Common myeloid progenitor, CD34-positive (primary cell): ENCODE data around the gene ZNF366.

Experiments used
- CTCF ChIA-PET: fragments of 350-600 bp; sonication (Branson Sonifier 250); formaldehyde crosslinking; loops from one replicate; lab custom pipeline; 2021; ENCODE audit warnings: antibody characterized with exemption; lab: Charles Lee
- POLR2A ChIA-PET: fragments of 350-600 bp; sonication (Branson Sonifier 250); formaldehyde crosslinking; loops from one replicate; lab custom pipeline; 2021; ENCODE audit warnings: antibody characterized with exemption; lab: Charles Lee
- DNase-seq, 3 donors: peaks; one replicate each; pipeline versions ENCODE4 v3.0.0 to v3.0.0-alpha.2; 2013
- H3K27ac ChIP-seq, 2 experiments: 1 replicate in 1 of 2; 2 replicates in 1 of 2; pipeline ENCODE4 v1.7.0; 2013; ENCODE audit warnings: inconsistent platforms in 2 of 2, low read length in 2 of 2, mild to moderate bottlenecking in 2 of 2, low read depth in 1 of 2, moderate library complexity in 1 of 2; ENCODE audit not compliant: severe bottlenecking in 2 of 2, insufficient read depth in 1 of 2, poor library complexity in 1 of 2
- H3K27me3 ChIP-seq, 5 experiments: replicated peaks in 2 of 5; 1 replicate in 3 of 5; 2 replicates in 2 of 5; pipeline versions ENCODE4 v1.6.1 to v1.7.0; 2013; ENCODE audit warnings: low read length in 4 of 5, mild to moderate bottlenecking in 2 of 5, moderate library complexity in 2 of 5, inconsistent platforms in 1 of 5; ENCODE audit not compliant: insufficient read depth in 5 of 5, control insufficient read depth in 4 of 5
- H3K36me3 ChIP-seq, 4 experiments: 1 replicate in 2 of 4; 2 replicates in 2 of 4; pipeline versions ENCODE4 v1.6.1 to v1.7.0; 2013; ENCODE audit warnings: low read length in 3 of 4, control low read depth in 1 of 4, mild to moderate bottlenecking in 1 of 4; ENCODE audit not compliant: control insufficient read depth in 4 of 4, insufficient read depth in 4 of 4
- H3K4me1 ChIP-seq, 4 experiments: 1 replicate in 3 of 4; 2 replicates in 1 of 4; pipeline versions ENCODE4 v1.6.1 to v1.7.1; 2013; ENCODE audit warnings: low read length in 3 of 4, mild to moderate bottlenecking in 3 of 4, control low read depth in 1 of 4, inconsistent platforms in 1 of 4, moderate library complexity in 1 of 4; ENCODE audit not compliant: control insufficient read depth in 4 of 4, insufficient read depth in 4 of 4; ENCODE audit errors: control extremely low read depth in 1 of 4
- H3K4me3 ChIP-seq, 7 experiments: 1 replicate in 4 of 7; 2 replicates in 3 of 7; pipeline versions ENCODE4 v1.5.1 to v1.7.0; 2013; ENCODE audit warnings: mild to moderate bottlenecking in 7 of 7, low read length in 6 of 7, moderate library complexity in 6 of 7, inconsistent platforms in 2 of 7, low read depth in 2 of 7, control low read depth in 1 of 7; ENCODE audit not compliant: insufficient read depth in 4 of 7, control insufficient read depth in 1 of 7; ENCODE audit errors: extremely low read depth in 1 of 7
- H3K9me3 ChIP-seq, 5 experiments: 1 replicate in 4 of 5; 2 replicates in 1 of 5; pipeline versions ENCODE4 v1.6.1 to v1.7.1; 2013; ENCODE audit warnings: low read length in 4 of 5, mild to moderate bottlenecking in 2 of 5, inconsistent platforms in 1 of 5, low read depth in 1 of 5, moderate library complexity in 1 of 5; ENCODE audit not compliant: control insufficient read depth in 4 of 5, insufficient read depth in 2 of 5; ENCODE audit errors: control extremely low read depth in 1 of 5
- WGBS: methylation state at CpG from one replicate; pipeline ENCODE4 v1.1.5; 2013; ENCODE audit not compliant: insufficient coverage; 5-methylcytosine and 5-hydroxymethylcytosine counted together

Gene ZNF366

DNA sequence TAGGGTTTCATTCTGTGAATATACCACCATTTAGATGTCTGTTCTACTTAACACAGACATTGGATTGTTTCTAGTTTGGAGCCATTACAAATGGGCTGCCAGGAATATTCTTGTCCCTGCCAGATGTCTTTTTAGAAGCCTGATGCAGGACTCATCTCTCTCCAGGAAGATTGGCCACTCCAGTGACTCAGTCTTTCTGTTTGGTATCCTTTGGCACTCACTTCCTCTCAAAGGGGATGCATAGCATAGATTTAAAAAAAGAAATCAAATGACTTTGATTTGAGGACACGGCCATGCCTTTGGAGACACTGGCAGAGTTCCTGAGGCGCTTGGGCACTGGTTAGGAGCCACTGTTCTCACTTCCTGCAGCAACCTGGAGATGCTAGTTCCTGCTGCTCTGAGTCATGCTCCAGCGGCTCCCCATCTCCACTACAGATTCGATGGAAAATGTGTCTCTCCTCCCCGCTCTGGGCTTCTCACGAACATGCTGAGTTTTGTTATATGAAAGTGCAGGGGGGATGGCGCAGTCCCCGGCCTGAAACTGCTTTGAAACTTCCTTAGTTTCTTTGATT, 3.5 kb upstream of the ZNF366 start:
- ChIA-PET POLR2A (no interaction called here), CTCF (no interaction called here)
- Histone ChIP-seq H3K9me3 (no peaks in the 10 kb centered on the region), H3K4me3 (peak overlapping the region in 1 of 7 experiments; percentile 25), H3K27me3 (no peaks in the 10 kb centered on the region), H3K27ac (no peak overlapping the region), H3K4me1 (peaks cover 17 to 60% (median 32%) of the 10 kb centered on the region in 4 experiments), H3K36me3 (no peaks in the 10 kb centered on the region)
- WGBS = 0% methylated on average over 2 of the region's 8 CpGs
- DNase-seq = peak; percentile 66 to 78 (median 74)

GRCh38 chr5:72509401-72509800, 2.2 kb upstream of the ZNF366 start:
- Histone ChIP-seq H3K4me1 (peaks cover 17 to 71% (median 32%) of the 10 kb centered on the region in 4 experiments), H3K27me3 (no peaks in the 10 kb centered on the region), H3K9me3 (no peaks in the 10 kb centered on the region), H3K27ac (no peak overlapping the region), H3K4me3 (no peak overlapping the region), H3K36me3 (no peaks in the 10 kb centered on the region)
- ChIA-PET CTCF (interaction anchor here (1.1 kb wide), 1 partner anchor 14 kb away, joined by 6 read pairs; no protein-coding TSS in a partner anchor), POLR2A (no interaction called here)
- no peak for DNase-seq
- 99% methylated on average over 7 of the region's 7 CpGs for WGBS

GRCh38 chr5:72508241-72509170, 1.3 kb upstream of the ZNF366 start:
- CTCF ChIA-PET = interaction anchor here (0.6 to 1.3 kb wide), 3 partner anchors 9 to 142 kb away, joined by 3 to 6 read pairs (median 4); no protein-coding TSS in a partner anchor
- WGBS = 100% methylated on average over 5 of the region's 8 CpGs
- no peak overlapping the region for H3K27ac ChIP-seq

GRCh38 chr5:72507907-72508238, 663 bp upstream of the ZNF366 start:
- POLR2A ChIA-PET = interaction anchor here (0.7 kb wide), 1 partner anchor 188 kb away, joined by 4 read pairs; the partner anchor contains the start of genes MRPS27 and PTCD2
- DNase-seq = no peak
- Histone ChIP-seq H3K36me3 (no peaks in the 10 kb centered on the region), H3K4me1 (peaks cover 20 to 81% (median 39%) of the 10 kb centered on the region in 4 experiments), H3K4me3 (no peak overlapping the region), H3K27me3 (no peaks in the 10 kb centered on the region), H3K9me3 (no peaks in the 10 kb centered on the region), H3K27ac (no peak overlapping the region)
- 84% methylated on average over 3 of the region's 5 CpGs for WGBS
- CTCF ChIA-PET = interaction anchor here (0.6 to 1.3 kb wide), 3 partner anchors 9 to 142 kb away, joined by 3 to 6 read pairs (median 4); no protein-coding TSS in a partner anchor

More at GRCh38 chr5:72508241-72509170, 1.3 kb upstream of the ZNF366 start:
- no peak overlapping the region for H3K4me3 ChIP-seq
- no peaks in the 10 kb centered on the region for H3K27me3 ChIP-seq
- no peaks in the 10 kb centered on the region for H3K36me3 ChIP-seq
- peak; percentile 55 to 94 (median 90) for DNase-seq
- peaks cover 20 to 80% (median 39%) of the 10 kb centered on the region in 4 experiments for H3K4me1 ChIP-seq
- POLR2A ChIA-PET = no interaction called here
- H3K9me3 ChIP-seq = no peaks in the 10 kb centered on the region

DNA sequence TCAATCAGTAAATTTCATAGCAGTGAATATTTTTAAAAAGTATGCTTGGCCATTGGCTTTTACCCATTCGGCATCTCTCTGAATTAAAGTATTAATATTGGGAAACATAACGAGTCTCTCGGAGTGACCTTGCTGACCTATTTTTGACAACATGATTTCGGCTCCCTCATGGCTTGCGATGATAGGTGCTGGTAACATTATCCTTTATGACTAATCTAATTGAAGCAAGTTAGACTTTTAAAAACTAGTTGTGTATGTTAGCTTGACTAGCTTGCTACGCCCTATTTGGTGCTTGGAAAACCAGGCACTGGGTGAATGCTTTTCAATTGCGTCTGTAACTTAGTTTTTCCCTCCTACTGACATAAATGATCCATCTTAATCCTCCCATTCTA, 1.1 kb downstream of the ZNF366 start:
- POLR2A ChIA-PET = no interaction called here
- H3K4me3 ChIP-seq = no peak overlapping the region
- peaks cover 20 to 70% (median 33%) of the 10 kb centered on the region in 4 experiments for H3K4me1 ChIP-seq
- DNase-seq = no peak
- 94% methylated on average over 3 of the region's 7 CpGs for WGBS
- CTCF ChIA-PET = interaction anchor here (0.8 to 1.3 kb wide), 3 partner anchors 11 to 33 kb away, joined by 3 read pairs; no protein-coding TSS in a partner anchor
- no peaks in the 10 kb centered on the region for H3K27me3 ChIP-seq
- H3K36me3 ChIP-seq = no peaks in the 10 kb centered on the region
- H3K27ac ChIP-seq = no peak overlapping the region
- no peaks in the 10 kb centered on the region for H3K9me3 ChIP-seq

GRCh38 chr5:72505539-72506157, 1.6 kb downstream of the ZNF366 start:
- POLR2A ChIA-PET = no interaction called here
- Histone ChIP-seq H3K27ac (no peak overlapping the region), H3K36me3 (no peaks in the 10 kb centered on the region), H3K27me3 (no peaks in the 10 kb centered on the region), H3K9me3 (no peaks in the 10 kb centered on the region), H3K4me3 (no peak overlapping the region), H3K4me1 (peaks cover 19 to 65% (median 28%) of the 10 kb centered on the region in 4 experiments)
- peak in 2 of 3 donors; percentile 23 to 40 for DNase-seq
- 97% methylated on average over 7 of the region's 7 CpGs for WGBS
- CTCF ChIA-PET = interaction anchor here (0.8 to 1.5 kb wide), 2 partner anchors 12 to 33 kb away, joined by 3 read pairs; no protein-coding TSS in a partner anchor
